Endodermal cell (in vitro differentiated cells): ENCODE measurements around the gene ATP10A. TPM values are rescaled to one million over a fixed set of nuclear protein-coding genes. Genes with fewer than 3 reads are reported as not detected.

ENCODE experiments used
- DNase-seq: peaks from one replicate; pipeline ENCODE4 v3.0.0-alpha.2; 2017
- H3K27ac ChIP-seq: 2 replicates; pipeline ENCODE4 v1.5.1; 2013; ENCODE audit warnings: mild to moderate bottlenecking, low read depth, low read length, moderate library complexity
- H3K27me3 ChIP-seq: 2 replicates; pipeline ENCODE4 v1.6.1; 2013; ENCODE audit warnings: mild to moderate bottlenecking, low read length, moderate library complexity; ENCODE audit not compliant: insufficient read depth, control insufficient read depth, poor library complexity, severe bottlenecking
- H3K36me3 ChIP-seq: 2 replicates; pipeline ENCODE4 v1.7.0; 2013; ENCODE audit warnings: mild to moderate bottlenecking, low read length, moderate library complexity; ENCODE audit not compliant: control insufficient read depth, insufficient read depth
- H3K4me1 ChIP-seq: one replicate; pipeline ENCODE4 v1.7.0; 2013; ENCODE audit warnings: low read length; ENCODE audit not compliant: control insufficient read depth, insufficient read depth
- H3K4me3 ChIP-seq: 2 replicates; pipeline ENCODE4 v1.5.1; 2013; ENCODE audit warnings: mild to moderate bottlenecking, low read length, moderate library complexity
- H3K9ac ChIP-seq: 2 replicates; pipeline ENCODE4 v1.6.1; 2013; ENCODE audit warnings: mild to moderate bottlenecking, low read length, moderate library complexity; ENCODE audit not compliant: poor library complexity, severe bottlenecking; ENCODE audit errors: extremely low read depth
- H3K9me3 ChIP-seq: 2 replicates; pipeline ENCODE4 v1.6.1; 2013; ENCODE audit warnings: mild to moderate bottlenecking, low read length, moderate library complexity; ENCODE audit not compliant: control insufficient read depth
- H3K27ac Mint-ChIP-seq: 2 replicates; pipeline ENCODE4 v1.8.0; 2020; ENCODE audit warnings: mixed read lengths
- H3K27me3 Mint-ChIP-seq: 2 replicates; pipeline ENCODE4 v1.8.0; 2021; ENCODE audit warnings: mild to moderate bottlenecking, mixed read lengths; ENCODE audit not compliant: insufficient read depth
- H3K36me3 Mint-ChIP-seq: 2 replicates; pipeline ENCODE4 v1.8.0; 2020; ENCODE audit warnings: low read depth, mixed read lengths
- H3K4me1 Mint-ChIP-seq: 2 replicates; pipeline ENCODE4 v1.8.0; 2020; ENCODE audit warnings: mixed read lengths
- H3K4me3 Mint-ChIP-seq: 2 replicates; pipeline ENCODE4 v1.8.0; 2020; ENCODE audit warnings: mild to moderate bottlenecking, moderate library complexity, mixed read lengths
- H3K9me3 Mint-ChIP-seq: 2 replicates; pipeline ENCODE4 v1.8.0; 2020; ENCODE audit warnings: mild to moderate bottlenecking, mixed read lengths
- CTCF ChIP-seq: fragments of 200-600 bp; sonication (generic); conservative IDR thresholded peaks from 2 replicates; pipeline ENCODE4 v1.5.0; 2021; ENCODE audit warnings: antibody characterized with exemption, mild to moderate bottlenecking
- WGBS, 2 experiments: methylation state at CpG; one replicate each; pipeline versions ENCODE4 v1.1.5 to v1.1.7; 2013; ENCODE audit warnings: missing lambda C conversion rate in 2 of 2, mixed read lengths in 1 of 2; ENCODE audit not compliant: insufficient coverage in 1 of 2, insufficient read length in 1 of 2; 5-methylcytosine and 5-hydroxymethylcytosine counted together
- total RNA-seq, 2 donors: library from RNA; stranded (reverse); fragmentation: NEBNext Ultra II Directional in 1 of 2; extraction: Animal tissue kit (Norgen Biotek cat#: 25700) in 1 of 2; gene quantifications; 2 replicates in 1 of 2; 3 replicates in 1 of 2; pipeline ENCODE4 v1.2.1, GENCODE V29; 2021

Gene ATP10A
- total RNA-seq, 2 donors from 2014 or later = 0.04 to 1.2 TPM

GRCh38 chr15:25661898-25662297, 201.2 kb downstream of the ATP10A start:
- no peak for TF ChIP-seq CTCF
- H3K36me3 Mint-ChIP-seq = no peaks in the 10 kb centered on the region
- Histone ChIP-seq H3K4me1 (peaks cover 10% of the 10 kb centered on the region), H3K9me3 (no peaks in the 10 kb centered on the region), H3K27ac (no peak overlapping the region), H3K9ac (no peak overlapping the region), H3K36me3 (no peaks in the 10 kb centered on the region), H3K27me3 (no peaks in the 10 kb centered on the region), H3K4me3 (no peak overlapping the region)
- no peak overlapping the region for H3K27ac Mint-ChIP-seq
- H3K4me1 Mint-ChIP-seq = peaks cover 15% of the 10 kb centered on the region
- no peak overlapping the region for H3K4me3 Mint-ChIP-seq
- no peak for DNase-seq
- no peaks in the 10 kb centered on the region for H3K9me3 Mint-ChIP-seq
- peaks cover 13% of the 10 kb centered on the region for H3K27me3 Mint-ChIP-seq
- 77 to 91% methylated on average over 3 to 4 of the region's 4 CpGs for WGBS, 2 experiments

GRCh38 chr15:25659251-25659650, 203.9 kb downstream of the ATP10A start:
- H3K36me3 ChIP-seq = no peaks in the 10 kb centered on the region
- peaks cover 29% of the 10 kb centered on the region for H3K4me1 Mint-ChIP-seq

GRCh38 chr15:25658560-25658959, 204.6 kb downstream of the ATP10A start:
- H3K36me3 Mint-ChIP-seq = no peaks in the 10 kb centered on the region
- H3K9me3 Mint-ChIP-seq = peaks cover 4% of the 10 kb centered on the region
- no peak overlapping the region for H3K27ac Mint-ChIP-seq

More at GRCh38 chr15:25659251-25659650, 203.9 kb downstream of the ATP10A start:
- H3K9ac ChIP-seq = no peak overlapping the region
- no peak overlapping the region for H3K27ac Mint-ChIP-seq
- peaks cover 4% of the 10 kb centered on the region for H3K9me3 Mint-ChIP-seq
- peaks cover 10% of the 10 kb centered on the region for H3K4me1 ChIP-seq
- no peaks in the 10 kb centered on the region for H3K36me3 Mint-ChIP-seq
- 93 to 97% methylated on average over 5 to 12 of the region's 12 CpGs for WGBS, 2 experiments
- H3K27me3 Mint-ChIP-seq = peaks cover 26% of the 10 kb centered on the region
- no peaks in the 10 kb centered on the region for H3K9me3 ChIP-seq
- TF ChIP-seq CTCF = no peak
- no peak overlapping the region for H3K27ac ChIP-seq
- H3K4me3 ChIP-seq = no peak overlapping the region
- H3K4me3 Mint-ChIP-seq = no peak overlapping the region
- DNase-seq = no peak
- no peaks in the 10 kb centered on the region for H3K27me3 ChIP-seq

More at GRCh38 chr15:25658560-25658959, 204.6 kb downstream of the ATP10A start:
- Histone ChIP-seq H3K27me3 (no peaks in the 10 kb centered on the region), H3K36me3 (no peaks in the 10 kb centered on the region), H3K4me1 (peaks cover 10% of the 10 kb centered on the region), H3K4me3 (no peak overlapping the region), H3K27ac (no peak overlapping the region), H3K9ac (no peak overlapping the region), H3K9me3 (no peaks in the 10 kb centered on the region)
- peaks cover 30% of the 10 kb centered on the region for H3K4me1 Mint-ChIP-seq
- no peak for DNase-seq
- no peak overlapping the region for H3K4me3 Mint-ChIP-seq
- WGBS, 2 experiments = 97% methylated on average over 16 to 19 of the region's 19 CpGs
- peaks cover 29% of the 10 kb centered on the region for H3K27me3 Mint-ChIP-seq
- no peak for TF ChIP-seq CTCF
